HFF-Myc (cell line): ENCODE measurements around the gene NUP93.
A peak's percentile ranks its signal among the peaks of the same experiment; 100 is the strongest.

Experiments used
- DNase-seq: peaks from one replicate; pipeline ENCODE4 v3.0.0-alpha.2; 2011; ENCODE audit warnings: low read depth; ENCODE audit errors: extremely low read depth
- H3K4me3 ChIP-seq: replicated peaks from 2 replicates; pipeline ENCODE4 v1.5.1; 2011; ENCODE audit warnings: low read depth, mild to moderate bottlenecking, control low read depth, low read length
- TF ChIP-seq, protein P1 (sequence below): IDR thresholded peaks from 2 replicates; pipeline ENCODE4 v1.5.1; 2012; ENCODE audit warnings: mild to moderate bottlenecking, low read depth, low read length, control low read depth; ENCODE audit errors: missing control alignments

NUP93 gene

GRCh38 chr16:56841233-56841632 lies 111.3 kb downstream of the NUP93 start:
- H3K4me3 ChIP-seq: no peak overlapping the region
- TF ChIP-seq, protein P1, sequence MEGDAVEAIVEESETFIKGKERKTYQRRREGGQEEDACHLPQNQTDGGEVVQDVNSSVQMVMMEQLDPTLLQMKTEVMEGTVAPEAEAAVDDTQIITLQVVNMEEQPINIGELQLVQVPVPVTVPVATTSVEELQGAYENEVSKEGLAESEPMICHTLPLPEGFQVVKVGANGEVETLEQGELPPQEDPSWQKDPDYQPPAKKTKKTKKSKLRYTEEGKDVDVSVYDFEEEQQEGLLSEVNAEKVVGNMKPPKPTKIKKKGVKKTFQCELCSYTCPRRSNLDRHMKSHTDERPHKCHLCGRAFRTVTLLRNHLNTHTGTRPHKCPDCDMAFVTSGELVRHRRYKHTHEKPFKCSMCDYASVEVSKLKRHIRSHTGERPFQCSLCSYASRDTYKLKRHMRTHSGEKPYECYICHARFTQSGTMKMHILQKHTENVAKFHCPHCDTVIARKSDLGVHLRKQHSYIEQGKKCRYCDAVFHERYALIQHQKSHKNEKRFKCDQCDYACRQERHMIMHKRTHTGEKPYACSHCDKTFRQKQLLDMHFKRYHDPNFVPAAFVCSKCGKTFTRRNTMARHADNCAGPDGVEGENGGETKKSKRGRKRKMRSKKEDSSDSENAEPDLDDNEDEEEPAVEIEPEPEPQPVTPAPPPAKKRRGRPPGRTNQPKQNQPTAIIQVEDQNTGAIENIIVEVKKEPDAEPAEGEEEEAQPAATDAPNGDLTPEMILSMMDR: no peak
- DNase-seq: peak; percentile 71

DNA sequence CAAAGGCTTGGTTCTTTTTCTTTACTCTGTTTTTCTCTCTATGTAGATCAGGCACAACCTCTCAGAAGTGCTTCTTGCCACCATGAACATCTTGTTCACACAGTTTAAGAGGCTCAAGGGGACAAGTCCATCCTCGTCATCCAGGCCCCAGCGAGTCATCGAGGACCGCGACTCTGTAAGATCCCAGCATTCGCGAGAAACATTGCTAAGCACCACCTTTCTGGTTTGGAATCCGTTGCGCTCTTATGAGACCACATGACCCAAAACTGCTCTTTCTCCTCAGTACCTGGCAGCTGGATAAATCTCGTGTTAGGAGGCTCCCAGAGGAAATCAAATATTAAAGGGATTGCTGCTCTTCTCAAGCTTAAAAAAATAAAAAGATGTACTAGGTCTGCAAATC lies 111.7 kb downstream of the NUP93 start:
- DNase-seq: no peak
- H3K4me3 ChIP-seq: no peak overlapping the region

DNA sequence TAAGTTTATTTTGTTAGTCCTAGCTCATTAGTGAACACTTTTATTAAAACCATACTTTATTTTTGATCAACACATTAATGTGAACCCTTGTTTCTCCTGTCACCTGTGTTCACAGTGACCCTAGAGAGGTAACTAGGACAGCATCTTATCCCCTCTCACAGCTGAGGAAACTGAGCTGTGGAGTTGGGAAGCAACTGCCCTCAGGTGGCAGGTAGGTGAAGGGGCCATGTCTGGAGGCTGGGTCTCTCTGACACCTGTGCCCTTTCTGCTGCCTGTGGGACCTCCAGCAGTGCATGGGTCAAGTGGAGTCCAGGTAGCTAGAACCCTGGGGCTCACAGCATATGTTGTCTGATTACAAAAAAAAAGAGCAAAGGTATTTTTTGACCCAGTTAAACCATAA lies 112.2 kb downstream of the NUP93 start:
- TF ChIP-seq, protein P1: no peak
- no peak for DNase-seq
- no peak overlapping the region for H3K4me3 ChIP-seq

More for the DNA sequence above, 111.7 kb downstream of the NUP93 start:
- TF ChIP-seq, protein P1: no peak

DNA sequence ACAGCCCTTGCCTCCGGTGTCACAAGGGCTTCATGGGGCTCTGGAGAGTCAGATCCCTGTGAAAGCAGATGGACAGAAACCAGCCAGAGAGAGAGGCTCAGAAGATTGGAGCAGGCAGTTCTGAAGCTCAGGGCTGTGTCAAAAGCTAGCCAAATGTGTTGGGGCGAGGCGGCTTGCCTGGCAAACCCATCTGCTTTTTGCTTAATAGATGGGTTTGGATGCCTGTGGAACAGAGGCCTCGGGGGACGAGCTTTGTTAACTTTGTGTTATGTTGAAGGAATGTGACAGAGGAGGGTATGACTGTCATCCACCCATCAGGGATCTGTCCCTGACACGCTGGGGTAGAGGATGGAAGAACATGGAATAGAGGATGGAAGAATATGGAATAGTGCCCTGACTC lies 114.1 kb downstream of the NUP93 start:
- no peak overlapping the region for H3K4me3 ChIP-seq
- DNase-seq: no peak
- TF ChIP-seq, protein P1: no peak

DNA sequence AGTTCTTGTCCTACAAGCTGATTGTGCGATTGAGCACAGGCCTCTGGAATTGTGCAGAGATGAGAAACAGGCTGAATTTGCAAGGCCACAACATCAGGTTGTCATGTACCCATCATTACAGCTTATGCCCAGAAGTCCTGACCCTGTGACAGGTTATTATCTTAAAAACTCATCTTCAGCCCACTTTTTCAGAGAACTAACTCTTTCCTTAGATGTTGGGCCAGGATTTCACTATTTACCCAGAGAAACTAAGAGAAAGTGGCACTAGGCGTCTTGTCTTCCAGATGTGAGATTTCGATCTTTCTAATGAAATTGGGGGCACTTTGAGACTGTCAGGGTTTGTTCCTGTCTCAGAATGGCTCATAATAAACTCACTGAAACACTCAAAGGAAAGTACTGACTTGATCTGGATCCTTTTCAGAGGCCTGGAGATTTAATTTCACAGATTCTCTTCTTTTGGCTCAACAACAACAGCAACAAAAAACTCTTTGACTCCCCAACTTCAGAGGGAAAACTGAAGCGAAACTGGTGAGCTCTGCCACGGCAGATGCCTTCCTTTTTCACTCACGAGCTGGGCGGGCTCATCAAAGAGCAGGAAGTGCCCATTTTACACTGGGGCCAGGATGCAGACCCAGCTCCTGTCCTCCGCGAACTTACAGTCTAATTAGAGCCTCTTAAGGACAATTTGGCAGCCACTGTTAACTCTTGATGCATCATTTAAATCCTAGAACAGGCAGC lies 117.4 kb downstream of the NUP93 start:
- DNase-seq: no peak
- H3K4me3 ChIP-seq: no peak overlapping the region
- TF ChIP-seq, protein P1: no peak

DNA sequence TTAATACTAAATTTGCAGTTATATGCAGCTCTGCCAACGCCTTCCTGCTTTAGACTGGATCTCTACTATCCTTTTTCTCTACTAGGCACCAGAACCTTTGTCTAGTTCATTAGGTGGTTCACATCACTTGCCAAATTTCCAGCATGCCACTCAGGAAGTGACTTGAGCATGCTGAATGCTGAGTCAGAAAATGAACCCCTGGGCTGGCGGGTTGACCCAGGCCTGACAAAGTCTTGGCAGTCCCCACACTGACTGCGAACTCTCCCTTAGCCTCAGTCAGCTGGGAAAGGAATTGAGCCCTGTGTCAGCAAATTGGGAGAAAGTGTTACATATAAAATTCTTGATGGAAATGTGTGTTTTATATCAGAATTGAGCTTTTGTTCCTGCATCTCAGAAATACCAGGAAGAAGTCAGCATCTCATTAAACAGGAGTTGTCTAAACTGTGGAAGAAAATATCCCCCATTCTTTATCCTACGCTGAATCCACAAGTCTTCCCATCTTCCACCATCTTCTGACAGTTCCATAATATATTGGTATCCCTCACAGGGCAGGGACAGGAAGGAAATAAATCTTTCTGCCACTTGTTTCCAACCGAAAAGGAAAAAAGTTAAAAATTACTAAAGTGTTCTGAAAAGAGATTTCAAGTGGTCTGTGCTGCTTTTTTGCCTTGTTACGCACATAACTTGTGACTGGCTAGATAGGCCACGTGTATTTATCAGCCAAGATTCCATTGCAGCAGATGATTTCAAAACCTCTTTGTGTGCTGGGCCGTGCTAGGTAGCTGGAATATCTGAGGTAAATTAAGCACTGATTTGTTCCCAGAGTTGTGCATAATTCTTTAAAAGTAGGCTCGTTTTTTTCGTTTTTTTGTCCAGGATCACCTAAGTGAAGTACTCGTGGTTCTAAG lies 118.4 kb downstream of the NUP93 start:
- peak; percentile 14 for DNase-seq
- no peak overlapping the region for H3K4me3 ChIP-seq
- TF ChIP-seq, protein P1: no peak
